Upper lobe of left lung (tissue), 4 donors: ENCODE results near the gene PRKCZ.

Source experiments
- EP300 ChIP-seq, 4 donors: sonication (generic); formaldehyde crosslinking; IDR thresholded peaks; one replicate each; pipeline ENCODE4 v1.5.1; 2017; ENCODE audit warnings: antibody characterized with exemption in 4 of 4, control low read depth in 2 of 4
- POLR2A ChIP-seq, 4 donors: fragments of 450-650 bp; IDR thresholded peaks; one replicate each; pipeline ENCODE4 v1.5.1; 2016 to 2017; ENCODE audit warnings: antibody characterized with exemption in 4 of 4, mild to moderate bottlenecking in 2 of 4
- POLR2AphosphoS5 ChIP-seq, 2 donors: sonication (generic); formaldehyde crosslinking; IDR thresholded peaks; one replicate each; pipeline ENCODE4 v1.5.1; 2017; ENCODE audit warnings: antibody characterized with exemption in 2 of 2
- TF ChIP-seq, protein P1 (sequence below), 6 experiments: fragments of 450-650 bp in 4 of 6; fragments of 200-600 bp in 2 of 6; sonication (generic) in 2 of 6; IDR thresholded peaks; one replicate each; pipeline ENCODE4 v1.5.1; 2016 to 2019; ENCODE audit warnings: antibody characterized with exemption in 6 of 6

GRCh38 chr1:2098301-2098698 lies 48.1 kb downstream of the PRKCZ start:
- TF ChIP-seq EP300 (IDR thresholded peaks at IDR 0.05) (no peak), POLR2AphosphoS5 (IDR thresholded peaks at IDR 0.05) (no peak), POLR2A (IDR thresholded peaks at IDR 0.05) (no peak)
- TF ChIP-seq, protein P1, sequence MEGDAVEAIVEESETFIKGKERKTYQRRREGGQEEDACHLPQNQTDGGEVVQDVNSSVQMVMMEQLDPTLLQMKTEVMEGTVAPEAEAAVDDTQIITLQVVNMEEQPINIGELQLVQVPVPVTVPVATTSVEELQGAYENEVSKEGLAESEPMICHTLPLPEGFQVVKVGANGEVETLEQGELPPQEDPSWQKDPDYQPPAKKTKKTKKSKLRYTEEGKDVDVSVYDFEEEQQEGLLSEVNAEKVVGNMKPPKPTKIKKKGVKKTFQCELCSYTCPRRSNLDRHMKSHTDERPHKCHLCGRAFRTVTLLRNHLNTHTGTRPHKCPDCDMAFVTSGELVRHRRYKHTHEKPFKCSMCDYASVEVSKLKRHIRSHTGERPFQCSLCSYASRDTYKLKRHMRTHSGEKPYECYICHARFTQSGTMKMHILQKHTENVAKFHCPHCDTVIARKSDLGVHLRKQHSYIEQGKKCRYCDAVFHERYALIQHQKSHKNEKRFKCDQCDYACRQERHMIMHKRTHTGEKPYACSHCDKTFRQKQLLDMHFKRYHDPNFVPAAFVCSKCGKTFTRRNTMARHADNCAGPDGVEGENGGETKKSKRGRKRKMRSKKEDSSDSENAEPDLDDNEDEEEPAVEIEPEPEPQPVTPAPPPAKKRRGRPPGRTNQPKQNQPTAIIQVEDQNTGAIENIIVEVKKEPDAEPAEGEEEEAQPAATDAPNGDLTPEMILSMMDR (IDR thresholded peaks at IDR 0.05), result peak in 1 of 6 experiments; percentile 26
